Endothelial cell (in vitro differentiated cells): ENCODE data around the gene KCTD13. TPM values are rescaled to one million over a fixed set of nuclear protein-coding genes. Genes with fewer than 3 reads are reported as not detected.
"Not testable (repeated sequence)": the region's sequence is repeated elsewhere in the genome, so short reads cannot be mapped to it uniquely, and the experiment has no call there.

Source experiments
- DNase-seq: peaks from one replicate; pipeline ENCODE4 v3.0.0; 2021; ENCODE audit warnings: low spot score
- H3K27ac Mint-ChIP-seq: one replicate; pipeline ENCODE4 v1.8.0; 2021; ENCODE audit warnings: mixed read lengths, inconsistent platforms; ENCODE audit not compliant: unreplicated experiment
- H3K27me3 Mint-ChIP-seq: one replicate; pipeline ENCODE4 v1.8.0; 2021; ENCODE audit warnings: mild to moderate bottlenecking, moderate library complexity, mixed read lengths, inconsistent platforms; ENCODE audit not compliant: unreplicated experiment
- H3K36me3 Mint-ChIP-seq: one replicate; pipeline ENCODE4 v1.8.0; 2021; ENCODE audit warnings: mild to moderate bottlenecking, low read depth, mixed read lengths, inconsistent platforms; ENCODE audit not compliant: unreplicated experiment
- H3K4me1 Mint-ChIP-seq: one replicate; pipeline ENCODE4 v1.8.0; 2021; ENCODE audit warnings: mild to moderate bottlenecking, mixed read lengths, inconsistent platforms; ENCODE audit not compliant: unreplicated experiment
- H3K4me3 Mint-ChIP-seq: one replicate; pipeline ENCODE4 v1.8.0; 2021; ENCODE audit warnings: mild to moderate bottlenecking, mixed read lengths, inconsistent platforms; ENCODE audit not compliant: unreplicated experiment
- H3K9me3 Mint-ChIP-seq: one replicate; pipeline ENCODE4 v1.8.0; 2021; ENCODE audit warnings: mixed read lengths, inconsistent platforms; ENCODE audit not compliant: unreplicated experiment
- CTCF ChIP-seq: fragments of 200-600 bp; sonication (generic); IDR thresholded peaks from one replicate; pipeline ENCODE4 v1.5.0; 2021; ENCODE audit warnings: antibody characterized with exemption; ENCODE audit not compliant: unreplicated experiment
- total RNA-seq: library from RNA; stranded (reverse); fragmentation: NEBNext Ultra II Directional; extraction: Animal tissue kit (Norgen Biotek cat#: 25700); gene quantifications from one replicate; pipeline ENCODE4 v1.2.1, GENCODE V29; 2021; ENCODE audit not compliant: unreplicated experiment

Gene KCTD13
- total RNA-seq, 1 donor from 2014 or later, result 25.8 TPM

- Mint-ChIP-seq H3K4me3 (no peak overlapping the region), H3K27me3 (peaks cover 4% of the 10 kb centered on the region), H3K36me3 (peaks cover 3% of the 10 kb centered on the region), H3K9me3 (no peaks in the 10 kb centered on the region), H3K27ac (no peak overlapping the region), H3K4me1 (peaks cover 4% of the 10 kb centered on the region)
- DNase-seq, result no peak
- no peak for TF ChIP-seq CTCF
Measured at GRCh38 chr16:29873319-29873718, 52.7 kb downstream of the KCTD13 start.

GRCh38 chr16:29871822-29872546 is 54.0 kb downstream of the KCTD13 start:
- no peaks in the 10 kb centered on the region for H3K27me3 Mint-ChIP-seq
- no peaks in the 10 kb centered on the region for H3K4me1 Mint-ChIP-seq
- no peak overlapping the region for H3K27ac Mint-ChIP-seq
- H3K36me3 Mint-ChIP-seq, result no peaks in the 10 kb centered on the region
- TF ChIP-seq CTCF, result no peak
- no peak overlapping the region for H3K4me3 Mint-ChIP-seq
- DNase-seq, result no peak
- H3K9me3 Mint-ChIP-seq, result no peaks in the 10 kb centered on the region

- H3K4me3 Mint-ChIP-seq, H3K27me3 Mint-ChIP-seq, H3K36me3 Mint-ChIP-seq, H3K9me3 Mint-ChIP-seq, DNase-seq, H3K27ac Mint-ChIP-seq, H3K4me1 Mint-ChIP-seq: not testable (repeated sequence)
Measured at GRCh38 chr16:29869067-29869466, 57.0 kb downstream of the KCTD13 start.

- Mint-ChIP-seq H3K4me1 (no peaks in the 10 kb centered on the region), H3K9me3 (no peaks in the 10 kb centered on the region), H3K4me3 (no peak overlapping the region), H3K27me3 (peaks cover 4% of the 10 kb centered on the region), H3K27ac (no peak overlapping the region), H3K36me3 (no peaks in the 10 kb centered on the region)
- DNase-seq, result no peak
- TF ChIP-seq CTCF, result no peak
Measured at GRCh38 chr16:29868396-29869009, 57.5 kb downstream of the KCTD13 start.

GRCh38 chr16:29864205-29864604 is 61.8 kb downstream of the KCTD13 start:
- DNase-seq, result no peak
- Mint-ChIP-seq H3K27ac (no peak overlapping the region), H3K9me3 (no peaks in the 10 kb centered on the region), H3K27me3 (peaks cover 11% of the 10 kb centered on the region), H3K4me1 (peaks cover 16% of the 10 kb centered on the region), H3K36me3 (peaks cover 7% of the 10 kb centered on the region), H3K4me3 (no peak overlapping the region)
- no peak for TF ChIP-seq CTCF
